ENCODE results near the gene MAN2A1. TPM values are rescaled to one million over a fixed set of nuclear protein-coding genes. Genes with fewer than 3 reads are reported as not detected.

Gene MAN2A1
- total and polyA plus RNA-seq, 10 donors = 9.5 to 84.8 (median 54.5) TPM

DNA sequence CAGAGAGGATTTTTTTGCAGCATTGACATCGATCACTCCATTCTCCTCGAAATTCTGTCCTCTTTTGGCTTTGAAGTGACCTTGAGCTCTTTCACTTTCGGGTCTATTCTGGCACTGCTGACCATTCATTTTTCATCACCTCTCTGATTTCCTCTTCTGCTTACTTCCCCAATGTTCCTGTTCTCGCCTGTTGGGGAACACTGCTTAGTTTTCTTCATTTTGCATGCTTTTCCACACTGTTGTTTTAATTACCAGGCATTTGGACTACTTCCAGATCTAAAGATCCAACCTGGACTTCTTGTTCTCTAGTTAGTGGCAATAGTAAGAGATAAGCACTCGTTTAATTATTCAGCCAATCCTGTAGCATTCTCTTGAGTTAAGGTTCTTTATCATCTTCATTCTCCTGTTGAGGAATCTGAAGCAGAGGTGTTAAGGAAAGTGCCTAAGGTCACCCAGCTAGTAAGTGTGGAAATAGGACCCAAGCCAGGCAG is 53.4 kb downstream of the MAN2A1 start:
- intact Hi-C loops (cut with DNase I; ENCODE audit: low total_unique reads) = no loop called here

DNA sequence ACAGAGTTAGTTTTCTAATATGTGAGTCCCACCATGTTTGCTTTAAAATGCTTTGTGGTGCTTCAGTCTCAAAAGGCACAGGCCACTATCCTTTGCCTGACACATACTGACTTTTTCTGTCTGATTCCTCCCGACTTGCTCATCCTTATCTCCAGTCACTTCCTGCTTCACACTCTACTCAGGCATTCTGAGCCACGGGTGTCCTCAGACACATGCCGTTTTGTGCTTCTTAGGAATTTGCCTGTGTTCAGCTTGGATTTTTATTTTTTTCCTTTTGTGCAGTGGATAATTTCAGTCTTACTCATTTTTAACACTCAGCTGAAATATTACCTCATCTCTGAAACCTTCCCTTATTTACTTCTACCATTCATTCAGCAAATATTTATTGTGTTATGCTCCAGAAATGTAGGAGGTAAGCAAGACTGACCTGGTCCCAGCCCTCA is 54.1 kb downstream of the MAN2A1 start:
- Histone ChIP-seq H3K4me3 (no peak overlapping the region), H3K9me3 (no peaks in the 10 kb centered on the region), H3K36me3 (peaks cover 0 to 9% (median 0%) of the 10 kb centered on the region in 6 donors), H3K27me3 (replicated peaks in 1 of 7) (no peaks in the 10 kb centered on the region), H3K4me1 (peaks cover 3 to 61% (median 25%) of the 10 kb centered on the region in 6 donors), H3K27ac (peak overlapping the region in 4 of 8 donors; percentile 22 to 66 (median 48))
- 47 to 73% (median 65%) methylated on average over 3 of the region's 3 CpGs for WGBS, 5 donors
- TF ChIP-seq, protein P1, sequence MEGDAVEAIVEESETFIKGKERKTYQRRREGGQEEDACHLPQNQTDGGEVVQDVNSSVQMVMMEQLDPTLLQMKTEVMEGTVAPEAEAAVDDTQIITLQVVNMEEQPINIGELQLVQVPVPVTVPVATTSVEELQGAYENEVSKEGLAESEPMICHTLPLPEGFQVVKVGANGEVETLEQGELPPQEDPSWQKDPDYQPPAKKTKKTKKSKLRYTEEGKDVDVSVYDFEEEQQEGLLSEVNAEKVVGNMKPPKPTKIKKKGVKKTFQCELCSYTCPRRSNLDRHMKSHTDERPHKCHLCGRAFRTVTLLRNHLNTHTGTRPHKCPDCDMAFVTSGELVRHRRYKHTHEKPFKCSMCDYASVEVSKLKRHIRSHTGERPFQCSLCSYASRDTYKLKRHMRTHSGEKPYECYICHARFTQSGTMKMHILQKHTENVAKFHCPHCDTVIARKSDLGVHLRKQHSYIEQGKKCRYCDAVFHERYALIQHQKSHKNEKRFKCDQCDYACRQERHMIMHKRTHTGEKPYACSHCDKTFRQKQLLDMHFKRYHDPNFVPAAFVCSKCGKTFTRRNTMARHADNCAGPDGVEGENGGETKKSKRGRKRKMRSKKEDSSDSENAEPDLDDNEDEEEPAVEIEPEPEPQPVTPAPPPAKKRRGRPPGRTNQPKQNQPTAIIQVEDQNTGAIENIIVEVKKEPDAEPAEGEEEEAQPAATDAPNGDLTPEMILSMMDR (IDR thresholded peaks at IDR 0.05 in 8 of 11, conservative IDR thresholded peaks at IDR 0.05 in 3 of 11) = no peak
- TF ChIP-seq POLR2A (IDR thresholded peaks at IDR 0.05) (no peak), POLR2AphosphoS5 (IDR thresholded peaks at IDR 0.05) (no peak)
- intact Hi-C loops (cut with DNase I; ENCODE audit: low total_unique reads) = no loop called here
- DNase-seq = no peak

More for the DNA sequence above, 53.4 kb downstream of the MAN2A1 start:
- Histone ChIP-seq H3K27ac (peak overlapping the region in 5 of 8 donors; percentile 22 to 66 (median 39)), H3K27me3 (replicated peaks in 1 of 7) (no peaks in the 10 kb centered on the region), H3K4me3 (peak overlapping the region in 1 of 8 donors; percentile 29), H3K9me3 (no peaks in the 10 kb centered on the region), H3K4me1 (peaks cover 3 to 58% (median 25%) of the 10 kb centered on the region in 6 donors), H3K36me3 (peaks cover 0 to 9% (median 0%) of the 10 kb centered on the region in 6 donors)
- WGBS, 5 donors = 48 to 71% (median 59%) methylated on average over 5 of the region's 5 CpGs
- TF ChIP-seq, protein P1 (IDR thresholded peaks at IDR 0.05 in 8 of 11, conservative IDR thresholded peaks at IDR 0.05 in 3 of 11) = peak in 1 of 11 experiments; percentile 24
- no peak for TF ChIP-seq POLR2A (IDR thresholded peaks at IDR 0.05)
- DNase-seq = no peak

DNA sequence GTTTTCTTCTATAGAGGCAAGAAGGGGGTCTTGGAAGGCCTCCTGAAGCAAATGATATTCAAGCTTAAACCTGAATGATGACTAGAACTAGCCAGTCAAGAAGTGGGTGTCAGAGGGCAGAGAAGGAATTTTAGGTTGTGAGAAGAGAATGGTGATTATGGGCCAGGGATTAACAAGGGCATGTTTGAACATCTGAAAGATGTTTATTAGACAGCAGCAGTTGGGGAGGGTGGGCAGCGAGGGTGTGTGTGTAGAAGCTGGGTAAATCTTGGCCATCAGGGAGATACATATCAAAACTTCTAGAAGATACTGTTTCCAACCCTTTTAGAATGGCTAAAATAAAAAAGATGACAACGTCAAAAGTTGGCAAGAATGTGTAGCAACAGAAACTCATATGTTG is 54.5 kb downstream of the MAN2A1 start:
- Histone ChIP-seq H3K4me1 (peaks cover 3 to 61% (median 24%) of the 10 kb centered on the region in 6 donors), H3K9me3 (no peaks in the 10 kb centered on the region), H3K27ac (no peak overlapping the region), H3K36me3 (peaks cover 0 to 9% (median 0%) of the 10 kb centered on the region in 6 donors), H3K27me3 (replicated peaks in 1 of 7) (no peaks in the 10 kb centered on the region), H3K4me3 (no peak overlapping the region)
- intact Hi-C loops (cut with DNase I; ENCODE audit: low total_unique reads) = no loop called here
- TF ChIP-seq POLR2A (IDR thresholded peaks at IDR 0.05) (no peak), POLR2AphosphoS5 (IDR thresholded peaks at IDR 0.05) (no peak)
- TF ChIP-seq, protein P1 (IDR thresholded peaks at IDR 0.05 in 8 of 11, conservative IDR thresholded peaks at IDR 0.05 in 3 of 11) = no peak
- no peak for DNase-seq
- WGBS, 5 donors = 92 to 100% (median 97%) methylated on average over 2 of the region's 2 CpGs

- TF ChIP-seq, protein P1 (IDR thresholded peaks at IDR 0.05 in 8 of 11, conservative IDR thresholded peaks at IDR 0.05 in 3 of 11) = no peak
- TF ChIP-seq POLR2A (IDR thresholded peaks at IDR 0.05) (no peak), POLR2AphosphoS5 (IDR thresholded peaks at IDR 0.05) (no peak)
Observed at GRCh38 chr5:109748546-109748945, 58.8 kb downstream of the MAN2A1 start.

More at GRCh38 chr5:109748546-109748945, 58.8 kb downstream of the MAN2A1 start:
- intact Hi-C loops (cut with DNase I; ENCODE audit: low total_unique reads) = no loop called here
- H3K4me1 ChIP-seq = peaks cover 0 to 31% (median 0%) of the 10 kb centered on the region in 6 donors
- no peak overlapping the region for H3K4me3 ChIP-seq
- H3K36me3 ChIP-seq = no peaks in the 10 kb centered on the region
- H3K9me3 ChIP-seq = no peaks in the 10 kb centered on the region
- DNase-seq = no peak
- H3K27ac ChIP-seq = no peak overlapping the region
- H3K27me3 ChIP-seq (replicated peaks in 1 of 7) = no peaks in the 10 kb centered on the region

Measured in spleen (tissue), 11 donors.